H1 (cell line): Measurements from ENCODE around the gene SRPK3.

Source experiments
- CHD2 ChIP-seq: IDR thresholded peaks from 2 replicates; pipeline ENCODE4 v1.6.1; 2012; ENCODE audit warnings: low read length, improper control_type of control experiment
- CTCF ChIP-seq, 3 experiments: IDR thresholded peaks; 1 replicate in 2 of 3; 2 replicates in 1 of 3; pipeline versions ENCODE4 v1.5.1 to v1.6.1; 2011; ENCODE audit warnings: low read length in 3 of 3, mild to moderate bottlenecking in 3 of 3, inconsistent platforms in 2 of 3, low read depth in 1 of 3, moderate library complexity in 1 of 3; ENCODE audit not compliant: insufficient read depth in 1 of 3; ENCODE audit errors: control extremely low read depth in 1 of 3
- KDM1A ChIP-seq: fragments of 200-600, 300-600 bp; sonication (generic); IDR thresholded peaks from 2 replicates; pipeline ENCODE4 v1.7.1; 2016; ENCODE audit warnings: mild to moderate bottlenecking, low read length, borderline replicate concordance
- POLR2A ChIP-seq, 2 experiments: IDR thresholded peaks; 1 replicate in 1 of 2; 2 replicates in 1 of 2; pipeline ENCODE4 v1.6.1; 2011; ENCODE audit warnings: low read depth in 2 of 2, low read length in 2 of 2, mild to moderate bottlenecking in 2 of 2; ENCODE audit errors: control extremely low read depth in 1 of 2
- POLR2AphosphoS5 ChIP-seq: IDR thresholded peaks from 2 replicates; pipeline ENCODE4 v1.6.1; 2011; ENCODE audit warnings: low read depth, low read length

- TF ChIP-seq CHD2 (no peak), CTCF (IDR thresholded peaks at IDR 0.05; ENCODE audit: control extremely low read depth in 1 of 3, insufficient read depth in 1 of 3, low read depth in 1 of 3, low read length in 3 of 3) (no peak), POLR2AphosphoS5 (no peak), KDM1A (no peak), POLR2A (IDR thresholded peaks at IDR 0.05; ENCODE audit: control extremely low read depth in 1 of 2, low read depth in 2 of 2, low read length in 2 of 2) (no peak)
Measured at GRCh38 chrX:153781428-153782047, 697 bp downstream of the SRPK3 start.
